LNCaP clone FGC (cell line): ENCODE measurements around the gene DNAH10.

ENCODE experiments used
- DNase-seq: peaks from one replicate; pipeline ENCODE4 v3.0.0-alpha.2; 2011; ENCODE audit warnings: low read depth
- H3K4me3 ChIP-seq: 2 replicates; pipeline ENCODE4 v1.5.1; 2011; ENCODE audit warnings: mild to moderate bottlenecking, low read depth, low read length, control low read depth
- TF ChIP-seq, protein P1 (sequence below): IDR thresholded peaks from 2 replicates; pipeline ENCODE4 v1.5.1; 2012; ENCODE audit warnings: mild to moderate bottlenecking; ENCODE audit not compliant: control insufficient read depth, insufficient read depth; ENCODE audit errors: extremely low read depth

The DNAH10 gene

DNA sequence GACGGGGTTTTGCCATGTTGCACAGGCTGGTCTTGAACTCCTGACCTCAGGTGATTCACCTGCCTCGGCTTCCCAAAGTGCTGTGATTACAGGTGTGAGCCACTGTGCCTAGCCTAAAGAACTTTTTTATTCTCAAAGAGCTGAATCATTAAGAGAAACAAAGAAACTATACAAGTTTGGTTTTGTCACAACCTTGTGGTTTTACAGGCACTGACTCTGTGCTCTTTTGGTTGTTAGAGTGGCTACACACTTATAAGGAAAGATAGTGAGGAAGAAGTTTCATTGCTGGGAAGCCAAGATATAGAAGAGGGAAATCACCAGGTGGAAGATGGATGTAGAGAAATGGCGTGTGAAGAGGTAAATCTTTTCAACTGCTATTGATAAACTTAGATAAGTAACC lies 10.1 kb upstream of the DNAH10 start:
- no peak overlapping the region for H3K4me3 ChIP-seq
- TF ChIP-seq, protein P1, sequence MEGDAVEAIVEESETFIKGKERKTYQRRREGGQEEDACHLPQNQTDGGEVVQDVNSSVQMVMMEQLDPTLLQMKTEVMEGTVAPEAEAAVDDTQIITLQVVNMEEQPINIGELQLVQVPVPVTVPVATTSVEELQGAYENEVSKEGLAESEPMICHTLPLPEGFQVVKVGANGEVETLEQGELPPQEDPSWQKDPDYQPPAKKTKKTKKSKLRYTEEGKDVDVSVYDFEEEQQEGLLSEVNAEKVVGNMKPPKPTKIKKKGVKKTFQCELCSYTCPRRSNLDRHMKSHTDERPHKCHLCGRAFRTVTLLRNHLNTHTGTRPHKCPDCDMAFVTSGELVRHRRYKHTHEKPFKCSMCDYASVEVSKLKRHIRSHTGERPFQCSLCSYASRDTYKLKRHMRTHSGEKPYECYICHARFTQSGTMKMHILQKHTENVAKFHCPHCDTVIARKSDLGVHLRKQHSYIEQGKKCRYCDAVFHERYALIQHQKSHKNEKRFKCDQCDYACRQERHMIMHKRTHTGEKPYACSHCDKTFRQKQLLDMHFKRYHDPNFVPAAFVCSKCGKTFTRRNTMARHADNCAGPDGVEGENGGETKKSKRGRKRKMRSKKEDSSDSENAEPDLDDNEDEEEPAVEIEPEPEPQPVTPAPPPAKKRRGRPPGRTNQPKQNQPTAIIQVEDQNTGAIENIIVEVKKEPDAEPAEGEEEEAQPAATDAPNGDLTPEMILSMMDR, result no peak
- DNase-seq, result no peak

DNA sequence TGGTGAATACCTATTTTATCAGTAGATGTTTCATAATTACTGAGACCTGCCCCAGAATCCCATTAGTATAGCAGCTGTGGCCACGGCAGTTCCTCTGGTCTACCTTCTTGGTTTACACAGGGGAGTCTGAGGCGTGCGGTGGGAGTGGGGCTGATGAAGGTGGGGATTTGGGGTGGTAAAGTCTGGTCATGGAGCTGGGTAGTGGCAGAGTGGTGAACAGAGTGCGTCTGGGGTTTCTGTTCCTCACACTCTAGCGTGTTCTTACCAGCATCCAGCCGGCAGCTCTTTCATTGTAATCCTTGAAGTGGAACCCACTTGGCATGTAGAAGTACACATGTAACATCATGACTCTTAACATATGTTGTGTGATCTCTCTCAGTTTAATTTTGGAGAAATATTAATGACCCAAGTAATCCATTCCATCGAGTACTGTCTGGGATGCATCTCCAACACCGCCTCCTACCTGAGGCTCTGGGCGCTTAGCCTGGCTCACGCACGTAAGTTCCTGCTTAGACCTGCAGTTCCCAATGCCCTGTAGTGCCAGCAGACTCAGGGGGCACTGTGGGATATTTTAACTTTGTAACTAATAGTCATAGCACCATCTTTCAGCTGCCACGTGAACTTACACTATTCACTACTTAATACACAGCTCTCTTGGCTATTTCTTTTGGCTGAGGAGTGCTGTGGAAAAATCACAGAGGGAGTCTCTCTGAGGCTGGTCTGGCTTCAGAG lies 7.9 kb upstream of the DNAH10 start:
- no peak for DNase-seq
- TF ChIP-seq, protein P1, result no peak

DNA sequence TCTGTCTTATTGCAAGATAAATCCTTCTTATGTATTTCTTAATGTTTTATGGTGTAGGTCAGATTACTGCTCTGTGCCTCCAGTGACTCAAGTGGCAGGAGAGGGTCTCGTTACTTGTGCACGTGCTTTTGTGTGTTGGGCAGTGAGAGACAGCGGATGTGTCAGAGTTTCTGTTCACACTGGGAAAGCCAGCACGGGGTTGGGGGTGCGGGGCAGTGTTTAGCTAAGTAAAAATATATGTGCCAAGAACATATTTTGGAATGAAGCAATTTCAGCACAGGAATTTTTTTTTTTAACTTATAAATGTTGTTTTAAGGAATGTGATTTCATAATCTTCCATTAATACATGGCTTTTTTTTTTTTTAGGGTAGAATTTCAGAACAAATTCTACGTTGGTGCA lies 4.5 kb upstream of the DNAH10 start:
- TF ChIP-seq, protein P1, result no peak
- H3K4me3 ChIP-seq, result no peak overlapping the region
- no peak for DNase-seq

More for the DNA sequence above, 7.9 kb upstream of the DNAH10 start:
- no peak overlapping the region for H3K4me3 ChIP-seq

DNA sequence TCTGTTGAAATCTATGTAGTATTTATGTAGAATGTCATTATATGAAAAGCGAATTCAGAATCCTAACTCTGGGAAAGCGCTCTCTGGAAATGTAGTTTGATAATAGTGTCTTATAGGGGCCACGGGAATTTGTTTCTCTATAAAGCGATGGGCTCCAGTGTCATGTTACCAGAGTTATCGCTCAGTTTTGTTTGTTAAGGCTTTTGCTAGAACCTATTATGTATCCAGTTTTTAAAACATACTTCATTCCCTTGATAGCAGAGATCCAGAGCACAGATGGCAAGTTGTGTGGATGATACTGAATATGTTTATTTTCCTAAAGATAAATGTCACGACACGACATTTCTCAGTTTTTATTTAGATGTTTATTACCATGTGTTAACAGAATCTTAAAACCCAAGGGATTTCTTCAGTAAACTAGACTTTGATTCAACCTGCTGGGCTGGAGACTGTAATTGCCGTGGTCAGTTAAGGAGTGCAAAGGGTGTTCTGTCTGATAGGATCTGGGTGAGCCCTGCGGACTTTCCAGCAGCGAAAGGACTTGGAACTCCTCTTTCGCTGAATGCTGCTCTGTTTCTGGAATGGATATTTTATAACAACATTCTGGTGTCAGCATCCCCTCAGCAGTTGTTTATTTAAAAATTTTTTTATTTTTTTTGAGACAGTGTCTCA lies 1.7 kb upstream of the DNAH10 start:
- DNase-seq, result no peak
- TF ChIP-seq, protein P1, result no peak

DNA sequence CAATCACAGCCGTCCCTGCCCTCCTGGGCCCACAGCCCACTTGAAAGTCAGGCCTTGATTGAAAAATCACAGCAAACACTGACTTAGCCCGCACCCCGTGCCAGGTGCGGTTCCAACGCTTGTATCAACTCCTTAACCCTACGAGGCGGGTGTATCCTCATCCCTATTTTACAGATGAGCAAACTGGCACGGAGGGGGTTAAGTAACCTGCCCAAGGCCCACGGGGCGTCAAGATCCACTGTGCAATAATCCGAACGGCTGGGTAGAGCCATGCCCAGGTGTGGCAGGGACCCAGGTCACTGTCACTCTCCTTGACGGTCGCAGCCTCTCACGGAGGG lies 583 bp downstream of the DNAH10 start:
- no peak for DNase-seq
- H3K4me3 ChIP-seq, result no peak overlapping the region
- TF ChIP-seq, protein P1, result no peak

More for the DNA sequence above, 1.7 kb upstream of the DNAH10 start:
- no peak overlapping the region for H3K4me3 ChIP-seq

DNA sequence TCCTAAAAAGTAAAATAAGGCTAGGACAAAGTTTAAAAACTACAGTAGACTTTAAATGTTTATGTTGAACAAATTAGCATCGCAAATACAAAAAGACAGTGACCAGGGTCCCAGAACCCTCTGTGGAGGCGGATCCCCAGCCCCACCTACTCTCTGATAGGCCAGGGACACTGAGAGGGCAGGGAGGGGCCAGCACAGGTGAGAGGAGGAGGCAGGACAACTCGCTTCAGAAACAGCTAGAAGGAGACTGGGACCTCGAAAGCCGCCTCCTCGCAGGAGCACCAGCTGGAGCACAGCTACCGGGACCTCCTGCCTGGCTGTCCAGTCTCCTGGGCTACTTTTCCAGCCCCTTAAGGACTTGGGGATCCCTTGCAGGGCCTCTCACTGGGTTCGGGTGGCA lies 992 bp downstream of the DNAH10 start:
- TF ChIP-seq, protein P1, result no peak
- no peak for DNase-seq

More for the DNA sequence above, 992 bp downstream of the DNAH10 start:
- no peak overlapping the region for H3K4me3 ChIP-seq
